Thyroid gland (tissue), 4 donors: ENCODE measurements around the gene OSBP2.

ENCODE experiments used
- POLR2A ChIP-seq, 2 donors: fragments of 450-650 bp; IDR thresholded peaks; one replicate each; pipeline ENCODE4 v1.6.1; 2017; ENCODE audit warnings: antibody characterized with exemption in 2 of 2, mild to moderate bottlenecking in 2 of 2, moderate library complexity in 1 of 2
- TF ChIP-seq, protein P1 (sequence below), 6 experiments: fragments of 200-600 bp in 3 of 6; fragments of 450-650 bp in 3 of 6; sonication (generic) in 3 of 6; IDR thresholded peaks; one replicate each; pipeline ENCODE4 v1.5.1; 2016 to 2019; ENCODE audit warnings: antibody characterized with exemption in 6 of 6, mild to moderate bottlenecking in 2 of 6, inconsistent platforms in 1 of 6, moderate library complexity in 1 of 6

DNA sequence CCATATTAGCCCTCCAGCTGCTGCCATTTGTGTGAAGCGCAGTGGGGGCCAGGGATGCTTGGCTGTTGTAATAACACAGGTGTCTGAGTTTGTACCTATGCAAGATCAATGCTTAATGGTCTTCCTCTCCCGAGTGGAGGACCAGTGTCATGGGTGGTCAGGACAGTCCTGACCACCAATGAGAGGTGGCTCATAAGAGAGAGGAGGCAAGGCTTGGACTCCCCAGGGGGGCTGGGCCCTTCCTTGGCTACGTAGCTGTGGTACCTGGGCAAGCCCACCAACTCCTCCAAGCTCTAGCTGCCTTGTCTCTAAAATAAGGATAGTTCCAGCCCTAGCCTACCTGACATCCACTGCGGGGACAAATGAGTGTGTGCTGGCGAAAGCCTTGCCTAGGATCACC lies 79.2 kb downstream of the OSBP2 start:
- TF ChIP-seq, protein P1, sequence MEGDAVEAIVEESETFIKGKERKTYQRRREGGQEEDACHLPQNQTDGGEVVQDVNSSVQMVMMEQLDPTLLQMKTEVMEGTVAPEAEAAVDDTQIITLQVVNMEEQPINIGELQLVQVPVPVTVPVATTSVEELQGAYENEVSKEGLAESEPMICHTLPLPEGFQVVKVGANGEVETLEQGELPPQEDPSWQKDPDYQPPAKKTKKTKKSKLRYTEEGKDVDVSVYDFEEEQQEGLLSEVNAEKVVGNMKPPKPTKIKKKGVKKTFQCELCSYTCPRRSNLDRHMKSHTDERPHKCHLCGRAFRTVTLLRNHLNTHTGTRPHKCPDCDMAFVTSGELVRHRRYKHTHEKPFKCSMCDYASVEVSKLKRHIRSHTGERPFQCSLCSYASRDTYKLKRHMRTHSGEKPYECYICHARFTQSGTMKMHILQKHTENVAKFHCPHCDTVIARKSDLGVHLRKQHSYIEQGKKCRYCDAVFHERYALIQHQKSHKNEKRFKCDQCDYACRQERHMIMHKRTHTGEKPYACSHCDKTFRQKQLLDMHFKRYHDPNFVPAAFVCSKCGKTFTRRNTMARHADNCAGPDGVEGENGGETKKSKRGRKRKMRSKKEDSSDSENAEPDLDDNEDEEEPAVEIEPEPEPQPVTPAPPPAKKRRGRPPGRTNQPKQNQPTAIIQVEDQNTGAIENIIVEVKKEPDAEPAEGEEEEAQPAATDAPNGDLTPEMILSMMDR (IDR thresholded peaks at IDR 0.05) = no peak
- TF ChIP-seq POLR2A (IDR thresholded peaks at IDR 0.05) = no peak
